GM12891 (cell line): ENCODE data around the gene DYSF.

Experiments
- POLR2AphosphoS5 ChIP-seq: IDR thresholded peaks from 2 replicates; pipeline ENCODE4 v1.6.1; 2011; ENCODE audit warnings: low read depth, low read length, control low read depth
- POU2F2 ChIP-seq: IDR thresholded peaks from 2 replicates; pipeline ENCODE4 v1.6.1; 2011; ENCODE audit warnings: low read depth, mild to moderate bottlenecking, control low read depth, low read length, moderate library complexity
- SPI1 ChIP-seq: IDR thresholded peaks from 2 replicates; pipeline ENCODE4 v1.6.1; 2011; ENCODE audit warnings: low read depth, low read length, control low read depth

DNA sequence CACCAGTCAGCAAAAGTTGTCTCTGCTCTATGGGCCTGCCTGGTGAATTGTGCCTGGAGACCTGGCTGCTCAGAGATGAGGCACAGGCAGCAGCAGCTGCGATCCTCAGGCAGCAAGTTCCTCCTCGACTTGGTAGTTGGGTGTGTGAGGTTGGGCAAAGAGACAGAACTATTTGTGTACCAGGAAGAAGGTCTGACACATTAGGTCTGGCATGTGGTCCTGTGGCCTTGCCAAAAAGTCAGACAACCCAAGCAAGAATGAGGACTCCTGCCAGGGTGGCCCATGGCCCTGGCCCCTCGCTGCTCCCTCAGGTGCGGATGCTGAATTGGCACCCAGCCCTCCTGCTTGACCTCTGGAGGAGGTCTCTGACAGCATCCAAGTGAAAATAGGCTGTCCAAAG lies 192.7 kb downstream of the DYSF start:
- no peak for TF ChIP-seq SPI1
- TF ChIP-seq POU2F2: no peak
- no peak for TF ChIP-seq POLR2AphosphoS5
